Measurements from ENCODE around the gene GCNT2.

DNA sequence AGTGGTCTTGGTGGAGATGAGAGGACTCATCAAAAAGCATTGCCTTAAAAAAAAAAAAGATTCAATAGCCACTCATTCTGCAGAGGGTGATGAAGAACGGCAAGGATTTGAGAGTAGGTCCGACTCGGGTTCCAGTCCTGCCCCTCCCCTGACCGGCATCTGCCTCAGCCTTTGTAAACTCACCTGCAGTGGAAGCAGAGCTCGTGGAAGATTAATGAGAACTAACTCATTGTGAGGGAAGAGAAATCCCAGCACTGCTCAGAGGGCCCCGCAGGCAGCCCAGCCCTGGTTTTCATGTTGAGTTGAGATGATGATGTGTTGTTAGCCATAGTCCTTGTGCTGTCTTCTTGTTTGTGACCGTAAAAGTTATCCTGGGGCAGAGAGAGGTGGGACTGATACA is 59.4 kb downstream of the GCNT2 start:
- no peak for TF ChIP-seq POLR2A (IDR thresholded peaks at IDR 0.05)
- TF ChIP-seq, protein P1, sequence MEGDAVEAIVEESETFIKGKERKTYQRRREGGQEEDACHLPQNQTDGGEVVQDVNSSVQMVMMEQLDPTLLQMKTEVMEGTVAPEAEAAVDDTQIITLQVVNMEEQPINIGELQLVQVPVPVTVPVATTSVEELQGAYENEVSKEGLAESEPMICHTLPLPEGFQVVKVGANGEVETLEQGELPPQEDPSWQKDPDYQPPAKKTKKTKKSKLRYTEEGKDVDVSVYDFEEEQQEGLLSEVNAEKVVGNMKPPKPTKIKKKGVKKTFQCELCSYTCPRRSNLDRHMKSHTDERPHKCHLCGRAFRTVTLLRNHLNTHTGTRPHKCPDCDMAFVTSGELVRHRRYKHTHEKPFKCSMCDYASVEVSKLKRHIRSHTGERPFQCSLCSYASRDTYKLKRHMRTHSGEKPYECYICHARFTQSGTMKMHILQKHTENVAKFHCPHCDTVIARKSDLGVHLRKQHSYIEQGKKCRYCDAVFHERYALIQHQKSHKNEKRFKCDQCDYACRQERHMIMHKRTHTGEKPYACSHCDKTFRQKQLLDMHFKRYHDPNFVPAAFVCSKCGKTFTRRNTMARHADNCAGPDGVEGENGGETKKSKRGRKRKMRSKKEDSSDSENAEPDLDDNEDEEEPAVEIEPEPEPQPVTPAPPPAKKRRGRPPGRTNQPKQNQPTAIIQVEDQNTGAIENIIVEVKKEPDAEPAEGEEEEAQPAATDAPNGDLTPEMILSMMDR (IDR thresholded peaks at IDR 0.05) = no peak
